SU-DHL-6 (cell line): Measurements from ENCODE around the gene P2RX6.

Source experiments
- EZH2phosphoT487 ChIP-seq: fragments of 200-600 bp; sonication (generic), shearing (Covaris generic); conservative IDR thresholded peaks from 2 replicates; pipeline ENCODE4 v1.6.1; 2018; ENCODE audit warnings: mild to moderate bottlenecking, antibody characterized with exemption, low read length, moderate library complexity, mixed read lengths
- TF ChIP-seq, protein P1 (sequence below): fragments of 200-600 bp; sonication (generic); IDR thresholded peaks from one replicate; pipeline ENCODE4 v1.5.1; 2017; ENCODE audit warnings: antibody characterized with exemption, mild to moderate bottlenecking, low read length, moderate library complexity; ENCODE audit not compliant: insufficient read depth, poor library complexity, severe bottlenecking

DNA sequence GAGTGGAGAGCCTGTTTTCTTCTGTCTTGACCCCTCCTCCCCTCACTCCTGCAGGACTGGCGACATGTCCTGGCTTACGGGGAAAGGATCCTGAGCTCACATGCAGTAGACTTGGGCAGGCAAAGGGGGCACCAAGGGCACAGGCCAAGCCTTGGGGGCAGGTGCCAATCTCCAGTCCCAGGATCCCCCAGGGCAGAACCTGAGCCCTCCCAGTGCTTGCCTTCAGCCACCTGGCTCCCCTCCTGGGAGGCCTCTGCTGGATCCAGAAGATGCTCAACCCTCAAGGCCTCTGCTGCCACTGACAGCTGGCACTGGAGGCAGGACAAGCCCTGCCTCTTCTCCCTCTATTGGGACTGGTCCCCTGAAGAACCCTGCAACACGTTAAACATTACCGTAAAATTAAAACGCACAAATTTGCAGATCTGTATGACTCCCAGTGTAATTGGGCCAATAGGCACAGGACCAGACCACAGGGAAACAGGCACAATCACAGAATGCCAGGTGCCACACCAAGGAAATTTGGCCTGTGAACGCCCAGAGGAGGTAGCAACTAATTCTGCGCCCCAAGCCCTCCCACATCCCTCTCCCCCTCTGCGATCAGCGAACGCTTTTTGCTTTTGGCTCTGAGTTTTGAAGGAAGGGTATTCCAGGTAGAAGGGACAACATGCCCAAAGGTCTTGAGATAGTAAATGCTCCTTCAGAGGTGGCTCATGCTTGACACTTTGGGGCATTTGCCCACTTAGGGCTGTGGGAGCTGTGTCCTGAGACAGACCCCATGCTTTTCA is 33.8 kb upstream of the P2RX6 start:
- no peak for TF ChIP-seq EZH2phosphoT487
- TF ChIP-seq, protein P1, sequence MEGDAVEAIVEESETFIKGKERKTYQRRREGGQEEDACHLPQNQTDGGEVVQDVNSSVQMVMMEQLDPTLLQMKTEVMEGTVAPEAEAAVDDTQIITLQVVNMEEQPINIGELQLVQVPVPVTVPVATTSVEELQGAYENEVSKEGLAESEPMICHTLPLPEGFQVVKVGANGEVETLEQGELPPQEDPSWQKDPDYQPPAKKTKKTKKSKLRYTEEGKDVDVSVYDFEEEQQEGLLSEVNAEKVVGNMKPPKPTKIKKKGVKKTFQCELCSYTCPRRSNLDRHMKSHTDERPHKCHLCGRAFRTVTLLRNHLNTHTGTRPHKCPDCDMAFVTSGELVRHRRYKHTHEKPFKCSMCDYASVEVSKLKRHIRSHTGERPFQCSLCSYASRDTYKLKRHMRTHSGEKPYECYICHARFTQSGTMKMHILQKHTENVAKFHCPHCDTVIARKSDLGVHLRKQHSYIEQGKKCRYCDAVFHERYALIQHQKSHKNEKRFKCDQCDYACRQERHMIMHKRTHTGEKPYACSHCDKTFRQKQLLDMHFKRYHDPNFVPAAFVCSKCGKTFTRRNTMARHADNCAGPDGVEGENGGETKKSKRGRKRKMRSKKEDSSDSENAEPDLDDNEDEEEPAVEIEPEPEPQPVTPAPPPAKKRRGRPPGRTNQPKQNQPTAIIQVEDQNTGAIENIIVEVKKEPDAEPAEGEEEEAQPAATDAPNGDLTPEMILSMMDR, result no peak
